Panc1 (cell line): ENCODE data around the gene C5orf58. TPM values are rescaled to one million over a fixed set of nuclear protein-coding genes. Genes with fewer than 3 reads are reported as not detected.

Source experiments
- ATAC-seq: fragments of 200-7000 bp; cut with Tn5 transposase; 2 replicates; pipeline ENCODE4 v1.9.1; 2020; ENCODE audit warnings: mild to moderate bottlenecking, moderate library complexity
- BruUV-seq: library from RNA; stranded (reverse); fragments of 400-500 nt; replicated peaks from 2 replicates; lab custom pipeline; 2021; lab: Mats Ljungman, UMichigan
- CTCF ChIA-PET: fragments of 300-600 bp; sonication (Branson Sonifier 250); formaldehyde crosslinking; loops from one replicate; lab custom pipeline; 2022; ENCODE audit warnings: antibody characterized with exemption; lab: Charles Lee
- POLR2A ChIA-PET: fragments of 300-600 bp; sonication (Branson Sonifier 250); formaldehyde crosslinking; loops from one replicate; lab custom pipeline; 2022; ENCODE audit warnings: antibody characterized with exemption; lab: Charles Lee
- DNase-seq: peaks from one replicate; pipeline ENCODE4 v3.0.0-alpha.2; 2010; ENCODE audit warnings: low read depth, low spot score
- H3K27ac ChIP-seq: 2 replicates; pipeline ENCODE4 v1.5.1; 2011; ENCODE audit warnings: mild to moderate bottlenecking, low read length, inconsistent platforms
- H3K27me3 ChIP-seq: fragments of 200-500 bp; sonication (Bioruptor generic); 2 replicates; pipeline ENCODE4 v1.6.0; 2014; ENCODE audit warnings: low read length, inconsistent platforms; ENCODE audit not compliant: control insufficient read depth, insufficient read depth
- H3K36me3 ChIP-seq: fragments of 200-500 bp; sonication (Bioruptor generic); 2 replicates; pipeline ENCODE4 v1.5.1; 2014; ENCODE audit warnings: inconsistent platforms, mild to moderate bottlenecking, low read length, moderate library complexity; ENCODE audit not compliant: control insufficient read depth, insufficient read depth
- H3K4me1 ChIP-seq: 2 replicates; pipeline ENCODE4 v1.5.1; 2011; ENCODE audit warnings: inconsistent platforms, mild to moderate bottlenecking, low read length, moderate library complexity; ENCODE audit not compliant: control insufficient read depth, insufficient read depth
- H3K4me3 ChIP-seq, 2 experiments: 2 replicates each; pipeline ENCODE4 v1.5.1; 2011 to 2012; ENCODE audit warnings: low read depth in 2 of 2, low read length in 2 of 2, mild to moderate bottlenecking in 2 of 2, inconsistent platforms in 1 of 2, moderate library complexity in 1 of 2
- H3K9me3 ChIP-seq: fragments of 200-500 bp; sonication (Bioruptor generic); 2 replicates; pipeline ENCODE4 v1.5.1; 2014; ENCODE audit warnings: low read depth, mild to moderate bottlenecking, inconsistent platforms, low read length, moderate library complexity; ENCODE audit not compliant: control insufficient read depth, insufficient read depth
- POLR2AphosphoS5 ChIP-seq: IDR thresholded peaks from 2 replicates; pipeline ENCODE4 v1.6.1; 2012; ENCODE audit warnings: mild to moderate bottlenecking, low read depth, low read length, moderate library complexity
- REST ChIP-seq, 2 experiments: IDR thresholded peaks; 2 replicates each; pipeline ENCODE4 v1.6.1; 2011 to 2012; ENCODE audit warnings: low read depth in 2 of 2, control low read depth in 1 of 2, low read length in 1 of 2, mild to moderate bottlenecking in 1 of 2, moderate library complexity in 1 of 2; ENCODE audit not compliant: insufficient read depth in 1 of 2
- SIN3A ChIP-seq: IDR thresholded peaks from 2 replicates; pipeline ENCODE4 v1.6.1; 2012; ENCODE audit warnings: low read depth, mild to moderate bottlenecking, low read length, moderate library complexity, borderline replicate concordance; ENCODE audit not compliant: insufficient read depth
- TCF7L2 ChIP-seq: IDR thresholded peaks from 2 replicates; pipeline ENCODE4 v1.6.1; 2011; ENCODE audit warnings: mild to moderate bottlenecking, low read depth, low read length, inconsistent platforms
- in situ Hi-C: cut with HindIII; loops from 2 replicates; pipeline ENCODE4 v1.10.0; 2016; ENCODE audit warnings: low sequenced_read_pairs, low pct_unique_long_range_greater_than_20kb
- intact Hi-C: fragments of 100-400 bp; cut with micrococcal nuclease; formaldehyde crosslinking; loops from one replicate; pipeline ENCODE4 v1.10.0; 2022; ENCODE audit not compliant: unreplicated experiment
- total RNA-seq: library from RNA; stranded (reverse); gene quantifications from one replicate; pipeline ENCODE4 v1.2.1, GENCODE V29; 2021; ENCODE audit not compliant: unreplicated experiment
- TF ChIP-seq, protein P1 (sequence below): fragments of 450-650 bp; IDR thresholded peaks from 2 replicates; pipeline ENCODE4 v1.5.1; 2017; ENCODE audit warnings: mild to moderate bottlenecking

The C5orf58 gene
- total RNA-seq, 1 experiment from 2014 or later = 0.15 TPM

- intact Hi-C loops (no loop called here), in situ Hi-C loops (no loop called here)
- ATAC-seq (no peak), DNase-seq (no peak)
- H3K27me3 ChIP-seq = peaks cover 19% of the 10 kb centered on the region
- no TSS peak for BruUV-seq
- POLR2A ChIA-PET = no interaction called here
- CTCF ChIA-PET = no interaction called here
- H3K27ac ChIP-seq = no peak overlapping the region
- H3K4me3 ChIP-seq = no peak overlapping the region
- no peaks in the 10 kb centered on the region for H3K4me1 ChIP-seq
- H3K36me3 ChIP-seq = no peaks in the 10 kb centered on the region
- TF ChIP-seq SIN3A (no peak), TCF7L2 (no peak), POLR2AphosphoS5 (no peak), REST (IDR thresholded peaks at IDR 0.05; ENCODE audit: insufficient read depth in 1 of 2, low read depth in 2 of 2, low read length in 1 of 2) (no peak)
- TF ChIP-seq, protein P1, sequence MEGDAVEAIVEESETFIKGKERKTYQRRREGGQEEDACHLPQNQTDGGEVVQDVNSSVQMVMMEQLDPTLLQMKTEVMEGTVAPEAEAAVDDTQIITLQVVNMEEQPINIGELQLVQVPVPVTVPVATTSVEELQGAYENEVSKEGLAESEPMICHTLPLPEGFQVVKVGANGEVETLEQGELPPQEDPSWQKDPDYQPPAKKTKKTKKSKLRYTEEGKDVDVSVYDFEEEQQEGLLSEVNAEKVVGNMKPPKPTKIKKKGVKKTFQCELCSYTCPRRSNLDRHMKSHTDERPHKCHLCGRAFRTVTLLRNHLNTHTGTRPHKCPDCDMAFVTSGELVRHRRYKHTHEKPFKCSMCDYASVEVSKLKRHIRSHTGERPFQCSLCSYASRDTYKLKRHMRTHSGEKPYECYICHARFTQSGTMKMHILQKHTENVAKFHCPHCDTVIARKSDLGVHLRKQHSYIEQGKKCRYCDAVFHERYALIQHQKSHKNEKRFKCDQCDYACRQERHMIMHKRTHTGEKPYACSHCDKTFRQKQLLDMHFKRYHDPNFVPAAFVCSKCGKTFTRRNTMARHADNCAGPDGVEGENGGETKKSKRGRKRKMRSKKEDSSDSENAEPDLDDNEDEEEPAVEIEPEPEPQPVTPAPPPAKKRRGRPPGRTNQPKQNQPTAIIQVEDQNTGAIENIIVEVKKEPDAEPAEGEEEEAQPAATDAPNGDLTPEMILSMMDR = no peak
- H3K9me3 ChIP-seq = no peaks in the 10 kb centered on the region
Measured at GRCh38 chr5:170288151-170288550, 55.4 kb downstream of the C5orf58 start.

- H3K4me1 ChIP-seq = no peaks in the 10 kb centered on the region
- no peaks in the 10 kb centered on the region for H3K9me3 ChIP-seq
- peaks cover 19% of the 10 kb centered on the region for H3K27me3 ChIP-seq
- no peak overlapping the region for H3K27ac ChIP-seq
- in situ Hi-C loops = no loop called here
- no peaks in the 10 kb centered on the region for H3K36me3 ChIP-seq
- intact Hi-C loops = no loop called here
- CTCF ChIA-PET = no interaction called here
- TF ChIP-seq POLR2AphosphoS5 (no peak), REST (IDR thresholded peaks at IDR 0.05; ENCODE audit: insufficient read depth in 1 of 2, low read depth in 2 of 2, low read length in 1 of 2) (no peak), SIN3A (no peak)
- TF ChIP-seq, protein P1 = no peak
- no peak for DNase-seq
- no peak overlapping the region for H3K4me3 ChIP-seq
- ATAC-seq = no peak
- POLR2A ChIA-PET = no interaction called here
- no TSS peak for BruUV-seq
Measured at GRCh38 chr5:170288551-170288950, 55.8 kb downstream of the C5orf58 start.
